Pancreas (tissue), 10 donors: ENCODE measurements around the gene GTPBP4. TPM values are rescaled to one million over a fixed set of nuclear protein-coding genes. Genes with fewer than 3 reads are reported as not detected.

ENCODE experiments used
- ATAC-seq, 4 donors: fragments of 200-7000 bp; cut with Tn5 transposase; one replicate each; pipeline versions ENCODE4 v1.8.0 to v1.9.1; 2020; ENCODE audit warnings: mild to moderate bottlenecking in 4 of 4, moderate library complexity in 4 of 4
- DNase-seq, 6 donors: peaks; one replicate each; pipeline ENCODE4 v3.0.0-alpha.2; 2020
- FAIRE-seq: peaks from 2 replicates; lab custom pipeline; 2012; peaks lifted over from hg19 to GRCh38; lab: Jason Lieb, UNC
- H3K27ac ChIP-seq, 4 donors: fragments of 200-600 bp; sonication (generic); 1 replicate in 3 of 4; 2 replicates in 1 of 4; pipeline versions ENCODE4 v1.5.0 to v1.8.0; 2020
- H3K27me3 ChIP-seq, 4 donors: fragments of 200-600 bp; one replicate each; pipeline ENCODE4 v1.8.0; 2021
- H3K36me3 ChIP-seq, 3 donors: fragments of 200-600 bp; sonication (generic) in 1 of 3; one replicate each; pipeline versions ENCODE4 v1.5.0 to v1.8.0; 2020 to 2021
- H3K4me1 ChIP-seq, 3 donors: fragments of 200-600 bp; one replicate each; pipeline ENCODE4 v1.8.0; 2021
- H3K4me3 ChIP-seq, 4 donors: fragments of 200-600 bp; sonication (generic) in 2 of 4; one replicate each; pipeline versions ENCODE4 v1.5.0 to v1.8.0; 2020 to 2021
- H3K9me3 ChIP-seq, 4 donors: fragments of 200-600 bp; one replicate each; pipeline ENCODE4 v1.8.0; 2021
- CTCF ChIP-seq, 4 donors: fragments of 200-600 bp; sonication (generic) in 3 of 4; IDR thresholded peaks; one replicate each; pipeline versions ENCODE4 v1.5.0 to v1.8.0; 2021; ENCODE audit warnings: antibody characterized with exemption in 4 of 4
- WGBS, 2 donors: extraction: QIAGEN DNeasy Blood & Tissue Kit; methylation state at CpG; one replicate each; pipeline ENCODE4 v1.1.7; 2013; 5-methylcytosine and 5-hydroxymethylcytosine counted together
- intact Hi-C, 3 donors: fragments of 100-400 bp; cut with DNase I; formaldehyde crosslinking; loops; one replicate each; pipeline versions ENCODE4 v1.11.1 to v1.14.2; 2022
- polyA plus RNA-seq, 2 donors: library from polyadenylated mRNA; stranded (reverse); fragments of 200-250 nt; gene quantifications; one replicate each; pipeline ENCODE4 v1.2.3, GENCODE V29; 2013
- total RNA-seq, 6 donors: library from RNA; stranded (reverse); fragmentation: NEBNext Ultra II Directional in 4 of 6; extraction: Animal tissue kit (Norgen Biotek cat#: 25700) in 4 of 6; gene quantifications; one replicate each; pipeline versions ENCODE4 v1.2.1 to v1.2.4, GENCODE V29; 2021 to 2023
- donor health status: healthy with polysubstance abuse.
- donor health status: DM: no; HTN: no; CAD: no; lungs with moderate emphysema.
- donor health status: DM: no; HTN: no; CAD: no.
- donor health status: control.
- donor health status: control.
- donor health status: Bipolar disorder and iron deficiency.
- donor health status: DM: yes; HTN: yes; CAD: no.
- donor health status: DM: no; HTN: no; CAD: no.
- donor health status: DM: no; HTN: no; CAD: no.
- donor health status: DM: yes; HTN: yes; CAD: no.

The GTPBP4 gene
- total and polyA plus RNA-seq, 8 donors: 6.9 to 18.4 (median 15.8) TPM

GRCh38 chr10:990808-991207 is 2.6 kb downstream of the GTPBP4 start:
- Histone ChIP-seq H3K4me1 (peaks cover 6 to 17% (median 9%) of the 10 kb centered on the region in 3 donors), H3K27ac (no peak overlapping the region), H3K9me3 (no peaks in the 10 kb centered on the region), H3K27me3 (no peaks in the 10 kb centered on the region), H3K36me3 (peaks cover 0 to 14% (median 2%) of the 10 kb centered on the region in 3 donors), H3K4me3 (no peak overlapping the region)
- TF ChIP-seq CTCF (IDR thresholded peaks at IDR 0.05): no peak
- FAIRE-seq (no peak), ATAC-seq (no peak), DNase-seq (no peak)
- intact Hi-C loops: no loop called here
- 95 to 96% methylated on average over 6 of the region's 6 CpGs for WGBS, 2 donors

GRCh38 chr10:992467-992866 is 4.2 kb downstream of the GTPBP4 start:
- peaks cover 0 to 29% (median 15%) of the 10 kb centered on the region in 3 donors for H3K36me3 ChIP-seq
- FAIRE-seq (no peak), DNase-seq (no peak), ATAC-seq (no peak)
- no peak for TF ChIP-seq CTCF (IDR thresholded peaks at IDR 0.05)
- H3K27ac ChIP-seq: no peak overlapping the region
- intact Hi-C loops: no loop called here
- H3K4me3 ChIP-seq: no peak overlapping the region
- H3K4me1 ChIP-seq: peaks cover 6 to 9% (median 8%) of the 10 kb centered on the region in 3 donors
- no peaks in the 10 kb centered on the region for H3K27me3 ChIP-seq
- 96 to 98% methylated on average over 6 of the region's 6 CpGs for WGBS, 2 donors
- H3K9me3 ChIP-seq: no peaks in the 10 kb centered on the region

- intact Hi-C loops: no loop called here
Observed at GRCh38 chr10:992871-993270, 4.6 kb downstream of the GTPBP4 start.

GRCh38 chr10:994836-995558 is 6.8 kb downstream of the GTPBP4 start:
- 91% methylated on average over 6 of the region's 6 CpGs for WGBS, 2 donors
- intact Hi-C loops: no loop called here
- FAIRE-seq (no peak), DNase-seq (no peak), ATAC-seq (no peak)
- Histone ChIP-seq H3K36me3 (peaks cover 0 to 54% (median 31%) of the 10 kb centered on the region in 3 donors), H3K27ac (no peak overlapping the region), H3K4me1 (no peaks in the 10 kb centered on the region), H3K4me3 (no peak overlapping the region), H3K27me3 (no peaks in the 10 kb centered on the region), H3K9me3 (no peaks in the 10 kb centered on the region)
- no peak for TF ChIP-seq CTCF (IDR thresholded peaks at IDR 0.05)

More at GRCh38 chr10:992871-993270, 4.6 kb downstream of the GTPBP4 start:
- Histone ChIP-seq H3K27me3 (no peaks in the 10 kb centered on the region), H3K9me3 (no peaks in the 10 kb centered on the region), H3K4me1 (peaks cover 6 to 9% (median 8%) of the 10 kb centered on the region in 3 donors), H3K27ac (no peak overlapping the region), H3K4me3 (no peak overlapping the region), H3K36me3 (peaks cover 0 to 33% (median 17%) of the 10 kb centered on the region in 3 donors)
- ATAC-seq (no peak), DNase-seq (no peak), FAIRE-seq (no peak)
- TF ChIP-seq CTCF (IDR thresholded peaks at IDR 0.05): no peak

GRCh38 chr10:995559-995926 is 7.3 kb downstream of the GTPBP4 start:
- Histone ChIP-seq H3K9me3 (no peaks in the 10 kb centered on the region), H3K4me3 (no peak overlapping the region), H3K27ac (no peak overlapping the region), H3K27me3 (no peaks in the 10 kb centered on the region), H3K36me3 (peaks cover 0 to 60% (median 31%) of the 10 kb centered on the region in 3 donors), H3K4me1 (no peaks in the 10 kb centered on the region)
- no peak for DNase-seq
- intact Hi-C loops: no loop called here
- no peak for ATAC-seq
- 92 to 95% methylated on average over 7 of the region's 7 CpGs for WGBS, 2 donors
- TF ChIP-seq CTCF (IDR thresholded peaks at IDR 0.05): no peak
- no peak for FAIRE-seq
